SK-N-SH treated with all-trans-retinoic acid at 6 μM for 48 hours (cell line): Measurements from ENCODE around the gene WDR19.

Experiments
- ATAC-seq: fragments of 200-7000 bp; cut with Tn5 transposase; 3 replicates; pipeline ENCODE4 v1.9.1; 2020; ENCODE audit warnings: mild to moderate bottlenecking, moderate library complexity
- ARNTL ChIP-seq: fragments of 450-650 bp; formaldehyde crosslinking; IDR thresholded peaks from 2 replicates; pipeline ENCODE4 v1.5.0; 2020; ENCODE audit warnings: low read depth, mild to moderate bottlenecking, moderate library complexity, borderline replicate concordance
- BACH2 ChIP-seq: fragments of 250-450 bp; sonication (Bioruptor Pico); IDR thresholded peaks from 2 replicates; pipeline ENCODE4 v1.9.0; 2021; ENCODE audit warnings: mild to moderate bottlenecking, borderline replicate concordance
- CREB5 ChIP-seq: fragments of 250-450 bp; sonication (Bioruptor Pico); IDR thresholded peaks from 2 replicates; pipeline ENCODE4 v1.5.1; 2020; ENCODE audit warnings: low read depth, mild to moderate bottlenecking, moderate library complexity
- CSDC2 ChIP-seq: fragments of 250-450 bp; sonication (Bioruptor Pico); IDR thresholded peaks from 2 replicates; pipeline ENCODE4 v1.5.0; 2020; ENCODE audit warnings: mild to moderate bottlenecking, moderate library complexity
- ESRRG ChIP-seq: fragments of 250-450 bp; sonication (Bioruptor Pico); IDR thresholded peaks from 2 replicates; pipeline ENCODE4 v1.6.1; 2021; ENCODE audit warnings: mild to moderate bottlenecking
- GLIS3 ChIP-seq: fragments of 250-450 bp; sonication (Bioruptor Pico); IDR thresholded peaks from 2 replicates; pipeline ENCODE4 v1.5.0; 2020; ENCODE audit warnings: mild to moderate bottlenecking, moderate library complexity
- ISL1 ChIP-seq: fragments of 250-450 bp; sonication (Bioruptor Pico); IDR thresholded peaks from 2 replicates; pipeline ENCODE4 v2.1.2; 2022; ENCODE audit warnings: mild to moderate bottlenecking, moderate library complexity
- PATZ1 ChIP-seq: fragments of 250-450 bp; sonication (Bioruptor Pico); IDR thresholded peaks from 2 replicates; pipeline ENCODE4 v1.8.0; 2020; ENCODE audit warnings: mild to moderate bottlenecking, moderate library complexity, borderline replicate concordance
- POU6F1 ChIP-seq: fragments of 250-450 bp; sonication (Bioruptor Pico); IDR thresholded peaks from 2 replicates; pipeline ENCODE4 v1.8.0; 2021; ENCODE audit warnings: low read depth, mild to moderate bottlenecking, moderate library complexity, borderline replicate concordance
- PPARA ChIP-seq: fragments of 250-450 bp; sonication (Bioruptor Pico); IDR thresholded peaks from 2 replicates; pipeline ENCODE4 v1.5.0; 2020; ENCODE audit warnings: mild to moderate bottlenecking, borderline replicate concordance
- SNAI2 ChIP-seq: fragments of 250-450 bp; sonication (Bioruptor Pico); IDR thresholded peaks from 2 replicates; pipeline ENCODE4 v1.5.0; 2020; ENCODE audit warnings: mild to moderate bottlenecking, moderate library complexity
- TCF4 ChIP-seq: fragments of 250-450 bp; sonication (Bioruptor Pico); IDR thresholded peaks from 2 replicates; pipeline ENCODE4 v1.8.0; 2021; ENCODE audit warnings: mild to moderate bottlenecking, moderate library complexity, borderline replicate concordance
- TOX ChIP-seq: fragments of 250-450 bp; sonication (Bioruptor Pico); IDR thresholded peaks from 2 replicates; pipeline ENCODE4 v1.8.0; 2021; ENCODE audit warnings: mild to moderate bottlenecking, moderate library complexity, borderline replicate concordance
- TSHZ2 ChIP-seq: fragments of 250-450 bp; sonication (Bioruptor Pico); IDR thresholded peaks from 2 replicates; pipeline ENCODE4 v1.5.0; 2020; ENCODE audit warnings: mild to moderate bottlenecking, moderate library complexity
- ZC3H10 ChIP-seq: fragments of 250-450 bp; sonication (Bioruptor Pico); IDR thresholded peaks from 2 replicates; pipeline ENCODE4 v1.5.1; 2021; ENCODE audit warnings: mild to moderate bottlenecking, moderate library complexity
- ZFP3 ChIP-seq: fragments of 250-450 bp; sonication (Bioruptor Pico); IDR thresholded peaks from 2 replicates; pipeline ENCODE4 v1.5.0; 2020; ENCODE audit warnings: mild to moderate bottlenecking, moderate library complexity
- ZFP30 ChIP-seq: fragments of 450-650 bp; formaldehyde crosslinking; IDR thresholded peaks from 2 replicates; pipeline ENCODE4 v1.5.0; 2022; ENCODE audit warnings: mild to moderate bottlenecking, moderate library complexity
- ZNF565 ChIP-seq: fragments of 450-650 bp; formaldehyde crosslinking; conservative IDR thresholded peaks from 2 replicates; pipeline ENCODE4 v1.5.0; 2020; ENCODE audit warnings: low read depth, mild to moderate bottlenecking, moderate library complexity
- ZNF8 ChIP-seq: fragments of 450-650 bp; formaldehyde crosslinking; IDR thresholded peaks from 2 replicates; pipeline ENCODE4 v1.5.0; 2020; ENCODE audit warnings: mild to moderate bottlenecking, moderate library complexity

The WDR19 gene

GRCh38 chr4:39235696-39236095 is 53.4 kb downstream of the WDR19 start (continued):
- TF ChIP-seq TSHZ2 (CRISPR knock-in tag) (no peak), PATZ1 (no peak), TOX (no peak), GLIS3 (CRISPR knock-in tag) (no peak), PPARA (no peak), BACH2 (CRISPR knock-in tag) (no peak), CREB5 (CRISPR knock-in tag) (no peak), SNAI2 (CRISPR knock-in tag) (no peak)

GRCh38 chr4:39237179-39237578 is 54.9 kb downstream of the WDR19 start:
- TF ChIP-seq ZFP30 (CRISPR knock-in tag) (no peak), ARNTL (no peak), TCF4 (CRISPR knock-in tag) (no peak), ZC3H10 (CRISPR knock-in tag) (no peak), SNAI2 (CRISPR knock-in tag) (no peak), CREB5 (CRISPR knock-in tag) (no peak), ZNF8 (CRISPR knock-in tag) (no peak), ZFP3 (CRISPR knock-in tag) (no peak), GLIS3 (CRISPR knock-in tag) (no peak)
- TF ChIP-seq, all 23 proteins: peak for 0
- ATAC-seq: no peak

DNA sequence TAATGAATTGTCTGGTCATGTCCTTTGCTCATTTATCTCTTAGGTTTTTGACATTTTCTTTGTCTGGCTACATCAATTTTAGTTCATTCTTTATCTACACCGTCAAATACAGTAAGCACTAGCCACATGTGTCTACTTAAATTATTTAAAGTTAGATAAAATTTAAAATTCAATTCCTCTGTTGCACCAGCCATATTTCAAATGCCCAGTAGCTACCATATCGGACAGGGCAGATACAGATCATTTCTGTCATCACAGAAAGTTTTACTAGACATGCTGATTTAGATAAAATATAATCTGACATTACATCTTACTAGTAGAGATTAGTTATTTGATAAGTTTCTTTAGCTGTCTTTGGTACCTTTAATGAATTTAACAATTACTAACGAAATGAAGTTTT is 61.1 kb downstream of the WDR19 start:
- no peak for ATAC-seq
- TF ChIP-seq TCF4 (CRISPR knock-in tag) (0 out of 2 replicates have a peak, but pooled peaks have one; percentile 33), SNAI2 (CRISPR knock-in tag) (no peak)

GRCh38 chr4:39255266-39255665 is 72.9 kb downstream of the WDR19 start:
- peak; percentile 98 for ATAC-seq
- TF ChIP-seq ARNTL: no peak
- peak; percentile 45; the same call in 1 of the 2 replicates for TF ChIP-seq ISL1 (CRISPR knock-in tag)

GRCh38 chr4:39255871-39256270 is 73.5 kb downstream of the WDR19 start:
- ATAC-seq: peak; percentile 17; the same call in 2 of the 3 replicates
- no peak for TF ChIP-seq POU6F1 (CRISPR knock-in tag)
- TF ChIP-seq ISL1 (CRISPR knock-in tag): no peak
- TF ChIP-seq TCF4 (CRISPR knock-in tag): no peak
- TF ChIP-seq ESRRG (CRISPR knock-in tag): no peak
- TF ChIP-seq ZFP3 (CRISPR knock-in tag): no peak
- no peak for TF ChIP-seq CSDC2 (CRISPR knock-in tag)
- no peak for TF ChIP-seq ZNF8 (CRISPR knock-in tag)
- TF ChIP-seq ZNF565: no peak
- no peak for TF ChIP-seq ZC3H10 (CRISPR knock-in tag)
- no peak for TF ChIP-seq PATZ1
- TF ChIP-seq ARNTL: no peak
- TF ChIP-seq CREB5 (CRISPR knock-in tag): no peak
